ENCODE measurements around the gene PLCB1.

PLCB1 gene

GRCh38 chr20:8203366-8203765 is 71.3 kb downstream of the PLCB1 start:
- Mint-ChIP-seq H3K27me3 (ENCODE audit: low read depth) (peaks cover 6% of the 10 kb centered on the region), H3K4me3 (no peak overlapping the region), H3K4me1 (ENCODE audit: low read depth) (peaks cover 3% of the 10 kb centered on the region), H3K36me3 (ENCODE audit: low read depth) (no peaks in the 10 kb centered on the region), H3K27ac (no peak overlapping the region), H3K9me3 (no peaks in the 10 kb centered on the region)

GRCh38 chr20:8205996-8206395 is 73.9 kb downstream of the PLCB1 start:
- H3K27ac Mint-ChIP-seq, result no peak overlapping the region
- no peaks in the 10 kb centered on the region for H3K9me3 Mint-ChIP-seq
- peaks cover 6% of the 10 kb centered on the region for H3K27me3 Mint-ChIP-seq (ENCODE audit: low read depth)
- H3K36me3 Mint-ChIP-seq (ENCODE audit: low read depth), result no peaks in the 10 kb centered on the region
- no peak overlapping the region for H3K4me3 Mint-ChIP-seq
- H3K4me1 Mint-ChIP-seq (ENCODE audit: low read depth), result peaks cover 8% of the 10 kb centered on the region

- Mint-ChIP-seq H3K4me1 (ENCODE audit: low read depth) (peaks cover 21% of the 10 kb centered on the region), H3K27me3 (ENCODE audit: low read depth) (peaks cover 6% of the 10 kb centered on the region), H3K27ac (no peak overlapping the region), H3K9me3 (no peaks in the 10 kb centered on the region), H3K4me3 (no peak overlapping the region), H3K36me3 (ENCODE audit: low read depth) (peaks cover 2% of the 10 kb centered on the region)
Measured at GRCh38 chr20:8208226-8208625, 76.2 kb downstream of the PLCB1 start.

GRCh38 chr20:8209061-8209460 is 77.0 kb downstream of the PLCB1 start:
- H3K9me3 Mint-ChIP-seq, result no peaks in the 10 kb centered on the region
- no peak overlapping the region for H3K4me3 Mint-ChIP-seq
- H3K27ac Mint-ChIP-seq, result no peak overlapping the region
- H3K36me3 Mint-ChIP-seq (ENCODE audit: low read depth), result peaks cover 2% of the 10 kb centered on the region
- peaks cover 29% of the 10 kb centered on the region for H3K4me1 Mint-ChIP-seq (ENCODE audit: low read depth)
- peaks cover 6% of the 10 kb centered on the region for H3K27me3 Mint-ChIP-seq (ENCODE audit: low read depth)

GRCh38 chr20:8210749-8211148 is 78.7 kb downstream of the PLCB1 start:
- H3K36me3 Mint-ChIP-seq (ENCODE audit: low read depth), result peaks cover 2% of the 10 kb centered on the region
- H3K4me1 Mint-ChIP-seq (ENCODE audit: low read depth), result peaks cover 38% of the 10 kb centered on the region
- H3K27me3 Mint-ChIP-seq (ENCODE audit: low read depth), result peaks cover 6% of the 10 kb centered on the region
- H3K27ac Mint-ChIP-seq, result no peak overlapping the region
- H3K4me3 Mint-ChIP-seq, result no peak overlapping the region
- no peaks in the 10 kb centered on the region for H3K9me3 Mint-ChIP-seq

- Mint-ChIP-seq H3K9me3 (no peaks in the 10 kb centered on the region), H3K4me3 (no peak overlapping the region), H3K27me3 (ENCODE audit: low read depth) (peaks cover 10% of the 10 kb centered on the region), H3K4me1 (ENCODE audit: low read depth) (peaks cover 48% of the 10 kb centered on the region), H3K36me3 (ENCODE audit: low read depth) (peaks cover 2% of the 10 kb centered on the region), H3K27ac (no peak overlapping the region)
Measured at GRCh38 chr20:8212286-8212685, 80.2 kb downstream of the PLCB1 start.

- Mint-ChIP-seq H3K27ac (peak overlapping the region; percentile 80), H3K4me3 (peak overlapping the region; percentile 73), H3K4me1 (ENCODE audit: low read depth) (peaks cover 47% of the 10 kb centered on the region), H3K27me3 (ENCODE audit: low read depth) (peaks cover 5% of the 10 kb centered on the region), H3K9me3 (no peaks in the 10 kb centered on the region), H3K36me3 (ENCODE audit: low read depth) (peaks cover 2% of the 10 kb centered on the region)
Measured at GRCh38 chr20:8213270-8213669, 81.2 kb downstream of the PLCB1 start.

- peaks cover 2% of the 10 kb centered on the region for H3K36me3 Mint-ChIP-seq (ENCODE audit: low read depth)
- H3K9me3 Mint-ChIP-seq, result no peaks in the 10 kb centered on the region
- H3K4me3 Mint-ChIP-seq, result peak overlapping the region; percentile 73
- peaks cover 43% of the 10 kb centered on the region for H3K4me1 Mint-ChIP-seq (ENCODE audit: low read depth)
- H3K27me3 Mint-ChIP-seq (ENCODE audit: low read depth), result peaks cover 5% of the 10 kb centered on the region
- H3K27ac Mint-ChIP-seq, result peak overlapping the region; percentile 80
Measured at GRCh38 chr20:8213831-8214587, 81.9 kb downstream of the PLCB1 start.

GRCh38 chr20:8215361-8215781 is 83.3 kb downstream of the PLCB1 start:
- no peaks in the 10 kb centered on the region for H3K9me3 Mint-ChIP-seq
- H3K4me1 Mint-ChIP-seq (ENCODE audit: low read depth), result peaks cover 41% of the 10 kb centered on the region
- H3K36me3 Mint-ChIP-seq (ENCODE audit: low read depth), result peaks cover 2% of the 10 kb centered on the region
- peaks cover 5% of the 10 kb centered on the region for H3K27me3 Mint-ChIP-seq (ENCODE audit: low read depth)
- no peak overlapping the region for H3K4me3 Mint-ChIP-seq
- no peak overlapping the region for H3K27ac Mint-ChIP-seq

- peaks cover 5% of the 10 kb centered on the region for H3K27me3 Mint-ChIP-seq (ENCODE audit: low read depth)
- no peak overlapping the region for H3K27ac Mint-ChIP-seq
- no peak overlapping the region for H3K4me3 Mint-ChIP-seq
- peaks cover 38% of the 10 kb centered on the region for H3K4me1 Mint-ChIP-seq (ENCODE audit: low read depth)
- peaks cover 2% of the 10 kb centered on the region for H3K36me3 Mint-ChIP-seq (ENCODE audit: low read depth)
- H3K9me3 Mint-ChIP-seq, result no peaks in the 10 kb centered on the region
Measured at GRCh38 chr20:8216375-8217200, 84.5 kb downstream of the PLCB1 start.

GRCh38 chr20:8218861-8219260 is 86.8 kb downstream of the PLCB1 start:
- no peak overlapping the region for H3K4me3 Mint-ChIP-seq
- no peaks in the 10 kb centered on the region for H3K9me3 Mint-ChIP-seq
- peaks cover 5% of the 10 kb centered on the region for H3K27me3 Mint-ChIP-seq (ENCODE audit: low read depth)
- H3K27ac Mint-ChIP-seq, result no peak overlapping the region
- peaks cover 22% of the 10 kb centered on the region for H3K4me1 Mint-ChIP-seq (ENCODE audit: low read depth)
- no peaks in the 10 kb centered on the region for H3K36me3 Mint-ChIP-seq (ENCODE audit: low read depth)

- peaks cover 17% of the 10 kb centered on the region for H3K4me1 Mint-ChIP-seq (ENCODE audit: low read depth)
- H3K27ac Mint-ChIP-seq, result no peak overlapping the region
- peaks cover 5% of the 10 kb centered on the region for H3K27me3 Mint-ChIP-seq (ENCODE audit: low read depth)
- no peaks in the 10 kb centered on the region for H3K9me3 Mint-ChIP-seq
- H3K36me3 Mint-ChIP-seq (ENCODE audit: low read depth), result no peaks in the 10 kb centered on the region
- H3K4me3 Mint-ChIP-seq, result no peak overlapping the region
Measured at GRCh38 chr20:8219403-8219802, 87.3 kb downstream of the PLCB1 start.

GRCh38 chr20:8220716-8221115 is 88.7 kb downstream of the PLCB1 start:
- Mint-ChIP-seq H3K9me3 (no peaks in the 10 kb centered on the region), H3K27me3 (ENCODE audit: low read depth) (peaks cover 11% of the 10 kb centered on the region), H3K4me3 (no peak overlapping the region), H3K27ac (no peak overlapping the region), H3K4me1 (ENCODE audit: low read depth) (peaks cover 12% of the 10 kb centered on the region), H3K36me3 (ENCODE audit: low read depth) (no peaks in the 10 kb centered on the region)

- H3K9me3 Mint-ChIP-seq, result no peaks in the 10 kb centered on the region
- no peaks in the 10 kb centered on the region for H3K36me3 Mint-ChIP-seq (ENCODE audit: low read depth)
- H3K27ac Mint-ChIP-seq, result no peak overlapping the region
- H3K27me3 Mint-ChIP-seq (ENCODE audit: low read depth), result peaks cover 11% of the 10 kb centered on the region
- peaks cover 5% of the 10 kb centered on the region for H3K4me1 Mint-ChIP-seq (ENCODE audit: low read depth)
- no peak overlapping the region for H3K4me3 Mint-ChIP-seq
Measured at GRCh38 chr20:8221887-8222419, 89.9 kb downstream of the PLCB1 start.
